Measurements from ENCODE around the gene REEP6. TPM values are rescaled to one million over a fixed set of nuclear protein-coding genes. Genes with fewer than 3 reads are reported as not detected.

The REEP6 gene
- total RNA-seq, 1 experiment from 2014 or later: 9.2 TPM

- H3K27ac ChIP-seq (ENCODE audit: low read length): no peak overlapping the region
- ChIA-PET POLR2A (no interaction called here), CTCF (interaction anchor here (0.6 kb wide), 1 partner anchor 20 kb away, joined by 6 read pairs; no protein-coding TSS in a partner anchor)
- BruUV-seq (replicated peaks): no TSS peak
- no peaks in the 10 kb centered on the region for H3K4me1 ChIP-seq (ENCODE audit: control insufficient read depth, insufficient read depth, low read length)
- in situ Hi-C loops (cut with HindIII; ENCODE audit: low pct_unique_long_range_greater_than_20kb, low sequenced_read_pairs): no loop called here
- ATAC-seq: no peak
- no peaks in the 10 kb centered on the region for H3K9me3 ChIP-seq (ENCODE audit: control insufficient read depth, insufficient read depth, low read depth, low read length)
- no peaks in the 10 kb centered on the region for H3K27me3 ChIP-seq (ENCODE audit: control insufficient read depth, insufficient read depth, low read length)
- no peaks in the 10 kb centered on the region for H3K36me3 ChIP-seq (ENCODE audit: control insufficient read depth, insufficient read depth, low read length)
- intact Hi-C loops (cut with micrococcal nuclease; ENCODE audit: unreplicated experiment): no loop called here
- DNase-seq (ENCODE audit: low read depth, low spot score): no peak
- TF ChIP-seq SIN3A (IDR thresholded peaks at IDR 0.05; ENCODE audit: borderline replicate concordance, insufficient read depth, low read depth, low read length): no peak
- TF ChIP-seq TCF7L2 (IDR thresholded peaks at IDR 0.05; ENCODE audit: low read depth, low read length): no peak
- TF ChIP-seq CTCF (IDR thresholded peaks at IDR 0.05): no peak
- TF ChIP-seq POLR2AphosphoS5 (IDR thresholded peaks at IDR 0.05; ENCODE audit: low read depth, low read length): no peak
- no peak overlapping the region for H3K4me3 ChIP-seq (ENCODE audit: low read depth in 2 of 2, low read length in 2 of 2)
These were observed 21.0 kb upstream of the REEP6 start for GRCh38 chr19:1470055-1470304.

- Histone ChIP-seq H3K36me3 (ENCODE audit: control insufficient read depth, insufficient read depth, low read length) (no peaks in the 10 kb centered on the region), H3K4me3 (ENCODE audit: low read depth in 2 of 2, low read length in 2 of 2) (no peak overlapping the region), H3K4me1 (ENCODE audit: control insufficient read depth, insufficient read depth, low read length) (no peaks in the 10 kb centered on the region), H3K27me3 (ENCODE audit: control insufficient read depth, insufficient read depth, low read length) (no peaks in the 10 kb centered on the region), H3K9me3 (ENCODE audit: control insufficient read depth, insufficient read depth, low read depth, low read length) (no peaks in the 10 kb centered on the region), H3K27ac (ENCODE audit: low read length) (no peak overlapping the region)
- ChIA-PET POLR2A (no interaction called here), CTCF (interaction anchor here (0.6 kb wide), 1 partner anchor 19 kb away, joined by 6 read pairs; no protein-coding TSS in a partner anchor)
- DNase-seq (ENCODE audit: low read depth, low spot score) (no peak), ATAC-seq (no peak)
- intact Hi-C loops (cut with micrococcal nuclease; ENCODE audit: unreplicated experiment): no loop called here
- BruUV-seq (replicated peaks): no TSS peak
- in situ Hi-C loops (cut with HindIII; ENCODE audit: low pct_unique_long_range_greater_than_20kb, low sequenced_read_pairs): no loop called here
- TF ChIP-seq CTCF (IDR thresholded peaks at IDR 0.05) (no peak), POLR2AphosphoS5 (IDR thresholded peaks at IDR 0.05; ENCODE audit: low read depth, low read length) (no peak), SIN3A (IDR thresholded peaks at IDR 0.05; ENCODE audit: borderline replicate concordance, insufficient read depth, low read depth, low read length) (no peak)
These were observed 20.5 kb upstream of the REEP6 start for GRCh38 chr19:1470305-1471009.

GRCh38 chr19:1471010-1471514, 19.9 kb upstream of the REEP6 start:
- CTCF ChIA-PET: no interaction called here
- Histone ChIP-seq H3K4me1 (ENCODE audit: control insufficient read depth, insufficient read depth, low read length) (no peaks in the 10 kb centered on the region), H3K27ac (ENCODE audit: low read length) (no peak overlapping the region), H3K27me3 (ENCODE audit: control insufficient read depth, insufficient read depth, low read length) (no peaks in the 10 kb centered on the region), H3K9me3 (ENCODE audit: control insufficient read depth, insufficient read depth, low read depth, low read length) (no peaks in the 10 kb centered on the region), H3K36me3 (ENCODE audit: control insufficient read depth, insufficient read depth, low read length) (no peaks in the 10 kb centered on the region), H3K4me3 (ENCODE audit: low read depth in 2 of 2, low read length in 2 of 2) (no peak overlapping the region)
- TF ChIP-seq TCF7L2 (IDR thresholded peaks at IDR 0.05; ENCODE audit: low read depth, low read length) (no peak), POLR2AphosphoS5 (IDR thresholded peaks at IDR 0.05; ENCODE audit: low read depth, low read length) (no peak), REST (IDR thresholded peaks at IDR 0.05; ENCODE audit: insufficient read depth in 1 of 2, low read depth in 2 of 2, low read length in 1 of 2) (no peak), CTCF (IDR thresholded peaks at IDR 0.05) (no peak), SIN3A (IDR thresholded peaks at IDR 0.05; ENCODE audit: borderline replicate concordance, insufficient read depth, low read depth, low read length) (no peak)
- no TSS peak for BruUV-seq (replicated peaks)
- intact Hi-C loops (cut with micrococcal nuclease; ENCODE audit: unreplicated experiment): no loop called here
- in situ Hi-C loops (cut with HindIII; ENCODE audit: low pct_unique_long_range_greater_than_20kb, low sequenced_read_pairs): no loop called here
- DNase-seq (ENCODE audit: low read depth, low spot score): no peak
- POLR2A ChIA-PET: no interaction called here
- 0 out of 2 replicates have a peak, but pooled peaks have one; percentile 2 for ATAC-seq

All from Panc1 (cell line).